ENCODE measurements around the gene HMGA1.

- TF ChIP-seq CTCF (IDR thresholded peaks at IDR 0.05; ENCODE audit: low read depth, low read length, poor library complexity, severe bottlenecking) = no peak
- TF ChIP-seq EZH2phosphoT487 (IDR thresholded peaks at IDR 0.05; ENCODE audit: borderline replicate concordance, low read length) = no peak
Observed at GRCh38 chr6:34206726-34207125, 29.9 kb upstream of the HMGA1 start.
